Head of caudate nucleus (tissue), 42 donors: Measurements from ENCODE around the gene TXLNG.
A peak's percentile ranks its signal among the peaks of the same experiment; 100 is the strongest.
"Not testable (repeated sequence)": the region's sequence is repeated elsewhere in the genome, so short reads cannot be mapped to it uniquely, and the experiment has no call there.

ENCODE experiments used
- DNase-seq, 42 donors: peaks; one replicate each; pipeline versions ENCODE4 v3.0.0 to v3.0.0-alpha.2; 2020 to 2021; ENCODE audit warnings: mixed read lengths in 7 of 42
- intact Hi-C: fragments of 100-400 bp; cut with DNase I; formaldehyde crosslinking; loops from one replicate; pipeline ENCODE4 v1.15.0; 2022

TXLNG gene

GRCh38 chrX:16832301-16832700, 46.0 kb downstream of the TXLNG start:
- intact Hi-C loops: no loop called here
- DNase-seq: peak in 3 of 42 donors; percentile 21 to 40 (median 37)

DNA sequence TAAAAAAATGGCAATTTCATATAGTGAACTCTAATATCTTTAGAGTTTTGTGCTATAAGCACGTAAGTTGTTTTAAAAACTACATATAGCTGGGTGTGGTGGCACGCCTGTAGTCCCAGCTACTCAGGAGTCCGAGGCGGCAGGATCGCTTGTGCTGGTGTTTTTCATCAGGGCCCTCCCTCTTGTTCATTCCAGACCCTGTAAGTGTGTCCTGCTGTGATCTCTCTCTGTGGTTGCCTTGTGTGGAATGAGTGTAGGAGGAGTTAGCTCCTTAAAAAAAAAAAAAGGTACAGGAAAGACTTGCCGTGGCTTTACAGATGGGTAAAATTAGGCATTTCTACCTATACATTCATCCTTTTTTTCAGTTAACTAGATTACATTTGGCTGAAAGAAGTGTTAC, 48.5 kb downstream of the TXLNG start:
- intact Hi-C loops: no loop called here
- DNase-seq: no peak

- intact Hi-C loops: no loop called here
- no peak for DNase-seq
These were observed 50.1 kb downstream of the TXLNG start for GRCh38 chrX:16836371-16836770.

DNA sequence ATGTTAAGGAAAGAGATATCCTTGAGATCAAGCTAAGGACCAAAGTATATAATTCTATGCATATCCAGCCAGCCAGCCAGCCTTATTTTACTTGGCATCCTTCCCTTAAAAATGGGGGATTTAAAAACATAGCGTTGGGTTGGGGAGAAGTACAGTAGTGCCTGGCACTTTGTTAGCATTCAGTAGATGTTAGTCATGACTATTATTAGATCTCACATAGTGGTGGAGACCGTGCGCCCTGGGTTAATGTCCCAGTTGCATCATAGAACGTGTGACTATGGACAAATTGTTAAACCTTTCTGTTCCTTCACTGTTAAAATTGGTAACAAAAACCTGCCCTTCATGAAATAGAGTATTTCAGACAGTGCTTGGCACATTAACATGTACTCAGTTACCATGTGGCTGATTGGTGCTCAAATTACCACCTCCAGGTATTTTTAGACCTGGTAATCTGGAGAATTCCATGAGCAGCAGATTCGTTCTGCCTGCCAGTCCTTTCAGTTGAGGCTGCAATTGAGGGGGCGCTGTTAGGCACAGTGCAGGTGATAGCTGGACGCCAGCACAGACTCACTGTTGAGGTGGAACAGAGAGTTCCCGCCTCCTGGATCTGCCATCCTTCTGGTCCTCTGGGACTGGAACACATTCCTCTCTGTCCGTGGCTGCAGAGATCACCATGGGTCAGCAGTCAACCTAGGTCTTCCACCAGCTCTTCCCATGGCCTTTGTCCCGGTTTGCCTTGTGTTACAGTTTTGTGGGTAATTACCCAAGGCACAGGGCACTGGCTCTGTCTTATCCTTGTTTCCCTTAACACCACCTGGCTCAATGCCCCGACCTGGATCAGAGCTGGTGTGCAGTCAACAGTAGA, 52.2 kb downstream of the TXLNG start:
- intact Hi-C loops: no loop called here
- DNase-seq: peak in 3 of 42 donors; percentile 3 to 37 (median 18)

GRCh38 chrX:16839219-16839851, 53.1 kb downstream of the TXLNG start:
- intact Hi-C loops: no loop called here
- DNase-seq: no peak

DNA sequence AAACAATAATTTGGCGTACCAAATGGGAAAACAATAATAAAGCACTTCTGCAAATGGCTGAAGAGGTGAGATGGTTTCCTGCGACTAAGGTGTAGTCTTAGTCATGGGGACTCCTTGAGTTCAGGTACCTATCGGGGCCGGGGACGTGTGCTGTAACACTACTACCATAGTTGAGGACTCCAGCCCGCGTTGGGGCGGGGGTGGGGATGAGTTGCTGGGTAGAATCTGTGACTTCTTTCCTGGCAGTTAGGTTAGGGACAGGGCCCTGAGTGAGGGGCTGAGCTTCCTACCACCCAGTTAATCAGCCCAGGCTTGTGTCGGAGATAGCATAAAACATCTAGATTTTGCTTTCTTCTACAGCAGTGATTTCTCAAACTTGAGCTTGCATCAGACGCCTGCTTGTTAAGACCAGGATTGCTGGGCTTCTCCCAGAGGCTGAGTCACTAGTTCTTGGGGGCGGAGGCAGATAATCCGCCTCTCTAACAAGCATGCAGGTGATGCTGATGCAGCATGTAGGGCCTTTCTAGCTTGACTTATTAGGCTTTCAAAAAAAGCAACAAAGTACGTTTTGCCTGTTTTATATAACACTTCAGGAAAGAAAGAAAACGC, 53.7 kb downstream of the TXLNG start:
- DNase-seq: peak in 38 of 42 donors; percentile 12 to 86 (median 60)
- intact Hi-C loops: no loop called here

- intact Hi-C loops: no loop called here
- no peak for DNase-seq
These were observed 56.4 kb downstream of the TXLNG start for GRCh38 chrX:16842684-16843083.

GRCh38 chrX:16843208-16843909, 57.1 kb downstream of the TXLNG start:
- intact Hi-C loops: no loop called here
- DNase-seq: no peak

DNA sequence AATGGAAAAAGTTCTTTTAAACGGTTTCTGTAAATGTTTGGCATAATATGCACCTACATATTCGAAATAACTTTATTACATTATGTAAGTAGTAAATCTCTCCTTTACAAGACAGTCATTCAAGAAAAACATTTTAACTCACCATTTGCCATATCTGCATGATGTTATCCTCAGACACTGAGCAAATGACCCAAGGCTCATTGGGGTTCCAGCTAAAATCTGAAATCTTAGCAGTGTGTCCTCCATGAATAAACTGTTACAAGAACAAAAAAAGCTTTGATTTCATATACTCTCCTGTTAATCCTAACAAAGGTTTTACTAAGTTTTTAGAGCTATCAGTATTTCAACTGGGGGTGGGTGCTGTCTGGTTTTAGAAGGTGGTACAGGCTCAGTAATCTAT, 59.4 kb downstream of the TXLNG start:
- intact Hi-C loops: no loop called here
- no peak for DNase-seq

- no peak for DNase-seq
- intact Hi-C loops: no loop called here
These were observed 62.3 kb downstream of the TXLNG start for GRCh38 chrX:16848541-16848940.

- intact Hi-C loops: no loop called here
- DNase-seq: peak in 2 of 42 donors; percentile 8 to 43
These were observed 65.2 kb downstream of the TXLNG start for GRCh38 chrX:16851421-16851820.

- intact Hi-C loops: no loop called here
- DNase-seq: no peak
These were observed 65.6 kb downstream of the TXLNG start for GRCh38 chrX:16851827-16852226.

DNA sequence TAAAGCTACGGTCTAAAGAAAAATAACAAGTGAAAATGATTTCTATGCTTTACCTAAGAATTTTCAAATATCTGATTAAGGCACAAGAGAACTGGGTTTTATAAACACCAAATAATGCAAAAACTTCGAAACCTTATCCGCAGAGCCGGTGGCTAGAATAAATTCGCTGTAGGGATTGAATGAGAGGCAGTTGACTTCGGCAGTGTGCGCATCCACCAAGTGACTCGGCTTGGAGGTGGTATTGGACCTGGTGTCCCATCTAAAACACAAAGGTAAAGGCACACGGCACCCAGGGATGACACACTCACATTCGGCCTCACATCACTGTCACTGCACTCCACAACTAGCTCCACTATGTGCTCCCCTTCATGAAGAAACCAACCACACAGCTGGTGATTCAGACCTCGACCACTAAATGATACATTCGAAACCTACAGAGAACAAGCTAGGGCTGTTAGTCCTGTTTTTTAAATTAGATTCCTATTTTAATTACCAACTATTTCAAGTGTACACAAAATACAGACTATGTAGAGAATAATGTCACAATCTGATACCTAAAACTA, 66.4 kb downstream of the TXLNG start:
- DNase-seq: no peak
- intact Hi-C loops: no loop called here

DNA sequence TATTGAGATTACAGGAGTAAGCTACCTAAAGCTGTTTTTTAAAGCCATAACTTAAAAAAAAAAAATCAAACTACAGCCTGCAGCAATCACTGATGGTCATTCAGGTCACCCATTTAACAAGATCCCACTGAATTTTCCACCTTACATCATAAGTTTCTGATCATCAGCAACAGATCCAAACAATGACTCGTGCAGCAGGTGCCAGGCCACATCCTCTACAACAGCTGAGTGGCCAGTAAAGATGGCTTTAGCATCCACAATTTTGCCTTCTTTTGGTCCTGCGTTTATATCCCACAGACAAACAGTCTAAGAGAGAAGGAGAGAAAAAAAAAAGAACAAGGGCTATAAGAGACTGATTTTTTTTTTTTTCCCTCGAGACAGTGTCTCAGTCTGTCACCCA, 67.3 kb downstream of the TXLNG start:
- intact Hi-C loops: no loop called here
- DNase-seq: no peak

- intact Hi-C loops: no loop called here
- DNase-seq: no peak
These were observed 69.3 kb downstream of the TXLNG start for GRCh38 chrX:16855363-16856075.

- DNase-seq, intact Hi-C loops: not testable (repeated sequence)
These were observed 69.8 kb downstream of the TXLNG start for GRCh38 chrX:16856076-16856404.

DNA sequence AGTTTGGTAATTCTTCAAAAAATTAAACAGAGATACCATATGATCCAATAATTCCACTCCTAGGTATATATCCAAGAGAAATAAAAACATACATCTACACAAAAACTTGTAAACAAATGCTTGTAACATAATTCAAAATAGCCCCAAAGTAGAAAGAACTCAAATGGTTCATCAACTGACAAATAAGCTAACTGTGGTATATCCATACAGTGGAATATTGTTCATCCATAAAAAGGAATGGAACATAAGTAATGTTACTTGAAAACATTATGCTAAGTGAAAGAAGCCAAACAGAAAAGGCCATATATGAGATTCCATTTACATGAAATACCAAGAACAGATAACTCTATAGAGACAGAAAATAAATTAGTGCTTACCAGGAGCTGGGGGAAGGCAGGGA, 70.5 kb downstream of the TXLNG start:
- DNase-seq: no peak
- intact Hi-C loops: no loop called here

GRCh38 chrX:16862829-16863228, 76.6 kb downstream of the TXLNG start:
- intact Hi-C loops: no loop called here
- DNase-seq: no peak

GRCh38 chrX:16867947-16868346, 81.7 kb downstream of the TXLNG start:
- intact Hi-C loops: no loop called here

More at GRCh38 chrX:16867947-16868346, 81.7 kb downstream of the TXLNG start:
- DNase-seq: no peak
